Body of pancreas (tissue), 4 donors: ENCODE measurements around the gene ADAM10. TPM values are rescaled to one million over a fixed set of nuclear protein-coding genes. Genes with fewer than 3 reads are reported as not detected.

Experiments
- ATAC-seq: fragments of 150-250 bp; one replicate; pipeline ENCODE4 v1.9.1; 2016
- DNase-seq, 4 donors: peaks; one replicate each; pipeline ENCODE4 v3.0.0-alpha.2; 2019
- H3K27ac ChIP-seq, 4 donors: fragments of 200-600 bp; sonication (generic); 1 replicate in 3 of 4; 2 replicates in 1 of 4; pipeline versions ENCODE4 v1.5.1 to v1.6.1; 2016 to 2019; ENCODE audit warnings: mild to moderate bottlenecking in 1 of 4, mixed read lengths in 1 of 4, moderate library complexity in 1 of 4
- H3K27me3 ChIP-seq, 2 donors: fragments of 200-600 bp; sonication (generic); one replicate each; pipeline ENCODE4 v1.6.0; 2016; ENCODE audit warnings: mild to moderate bottlenecking in 1 of 2
- H3K36me3 ChIP-seq, 2 donors: fragments of 200-600 bp; sonication (generic); replicated peaks in 1 of 2; 2 replicates each; pipeline ENCODE4 v1.5.1; 2016; ENCODE audit warnings: low read depth in 2 of 2; ENCODE audit not compliant: insufficient read depth in 1 of 2
- H3K4me1 ChIP-seq: fragments of 200-600 bp; sonication (generic); one replicate; pipeline ENCODE4 v1.6.0; 2016
- H3K4me3 ChIP-seq, 2 donors: fragments of 200-600 bp; sonication (generic); 1 replicate in 1 of 2; 2 replicates in 1 of 2; pipeline ENCODE4 v1.5.1; 2016 to 2019
- H3K9me3 ChIP-seq, 3 donors: fragments of 200-600 bp; sonication (generic); 1 replicate in 2 of 3; 2 replicates in 1 of 3; pipeline ENCODE4 v1.5.1; 2016
- POLR2A ChIP-seq, 3 donors: fragments of 450-650 bp; IDR thresholded peaks; one replicate each; pipeline ENCODE4 v1.6.1; 2016; ENCODE audit warnings: antibody characterized with exemption in 3 of 3, mild to moderate bottlenecking in 2 of 3
- WGBS, 2 donors: methylation state at CpG; one replicate each; pipeline ENCODE4 v1.1.5; 2017; 5-methylcytosine and 5-hydroxymethylcytosine counted together
- intact Hi-C: fragments of 100-400 bp; cut with DNase I; formaldehyde crosslinking; loops from one replicate; pipeline ENCODE4 v1.15.1; 2023
- total RNA-seq, 2 donors: library from RNA; depleted of rRNA; stranded (reverse); fragments of >200 nt; gene quantifications; one replicate each; pipeline ENCODE4 v1.1.0, GENCODE V29; 2016
- TF ChIP-seq, protein P1 (sequence below), 7 experiments: fragments of 450-650 bp in 4 of 7; fragments of 200-600 bp in 3 of 7; sonication (generic) in 3 of 7; IDR thresholded peaks; one replicate each; pipeline ENCODE4 v1.5.1; 2016 to 2019; ENCODE audit warnings: antibody characterized with exemption in 7 of 7

Gene ADAM10
- total RNA-seq, 2 donors from 2014 or later, result 29.1 to 35.6 TPM

DNA sequence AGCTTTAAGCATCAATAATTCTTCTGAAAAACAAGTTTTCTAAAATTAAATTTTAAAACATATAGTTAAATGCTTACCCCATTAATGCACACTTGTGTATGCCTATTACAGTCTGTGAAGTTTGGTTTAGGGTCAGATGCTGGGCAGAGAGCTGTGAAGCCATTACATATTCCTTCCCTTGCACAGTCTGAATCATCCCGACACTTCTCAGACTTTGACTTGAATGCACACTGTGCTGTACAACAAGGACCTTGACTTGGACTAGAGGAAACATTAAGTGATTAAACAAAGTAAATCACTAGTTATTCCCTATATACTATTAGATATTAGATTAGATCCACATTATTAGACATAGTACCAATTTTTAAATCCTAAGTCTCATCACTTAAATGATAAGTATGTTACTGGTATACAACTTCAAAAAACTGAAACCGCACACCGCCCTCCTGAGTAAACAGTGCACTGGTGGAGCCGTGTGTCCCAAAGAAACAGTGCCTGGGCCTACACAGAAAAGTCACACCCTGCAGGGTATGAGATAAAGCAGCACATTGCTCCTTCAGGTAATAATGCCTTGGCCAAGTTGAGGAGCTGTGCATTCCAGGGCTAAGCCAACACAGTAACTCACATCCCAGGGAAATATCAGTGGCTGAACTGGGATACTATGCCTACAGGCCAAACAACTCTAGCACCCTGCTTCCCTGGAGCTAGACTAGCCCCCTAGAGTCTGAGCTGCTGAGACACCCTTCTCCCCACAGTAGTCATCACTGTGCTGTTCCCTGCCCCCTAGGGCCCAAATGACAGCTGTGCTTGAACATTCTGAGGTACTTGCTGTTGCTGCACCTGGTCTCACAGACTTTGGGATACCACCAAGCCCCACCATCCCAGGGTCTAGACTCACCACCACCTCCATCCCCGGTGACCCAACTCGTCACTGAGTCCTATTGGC is 137.5 kb downstream of the ADAM10 start:
- Histone ChIP-seq H3K4me1 (no peaks in the 10 kb centered on the region), H3K9me3 (peaks cover 0 to 7% (median 2%) of the 10 kb centered on the region in 3 donors), H3K27ac (no peak overlapping the region), H3K27me3 (no peaks in the 10 kb centered on the region), H3K36me3 (peaks cover 0 to 7% of the 10 kb centered on the region in 2 donors), H3K4me3 (no peak overlapping the region)
- DNase-seq, result no peak
- ATAC-seq, result no peak
- WGBS, 2 donors, result 86 to 96% methylated on average over 6 of the region's 6 CpGs
- TF ChIP-seq, protein P1, sequence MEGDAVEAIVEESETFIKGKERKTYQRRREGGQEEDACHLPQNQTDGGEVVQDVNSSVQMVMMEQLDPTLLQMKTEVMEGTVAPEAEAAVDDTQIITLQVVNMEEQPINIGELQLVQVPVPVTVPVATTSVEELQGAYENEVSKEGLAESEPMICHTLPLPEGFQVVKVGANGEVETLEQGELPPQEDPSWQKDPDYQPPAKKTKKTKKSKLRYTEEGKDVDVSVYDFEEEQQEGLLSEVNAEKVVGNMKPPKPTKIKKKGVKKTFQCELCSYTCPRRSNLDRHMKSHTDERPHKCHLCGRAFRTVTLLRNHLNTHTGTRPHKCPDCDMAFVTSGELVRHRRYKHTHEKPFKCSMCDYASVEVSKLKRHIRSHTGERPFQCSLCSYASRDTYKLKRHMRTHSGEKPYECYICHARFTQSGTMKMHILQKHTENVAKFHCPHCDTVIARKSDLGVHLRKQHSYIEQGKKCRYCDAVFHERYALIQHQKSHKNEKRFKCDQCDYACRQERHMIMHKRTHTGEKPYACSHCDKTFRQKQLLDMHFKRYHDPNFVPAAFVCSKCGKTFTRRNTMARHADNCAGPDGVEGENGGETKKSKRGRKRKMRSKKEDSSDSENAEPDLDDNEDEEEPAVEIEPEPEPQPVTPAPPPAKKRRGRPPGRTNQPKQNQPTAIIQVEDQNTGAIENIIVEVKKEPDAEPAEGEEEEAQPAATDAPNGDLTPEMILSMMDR (IDR thresholded peaks at IDR 0.05), result no peak
- no peak for TF ChIP-seq POLR2A (IDR thresholded peaks at IDR 0.05)
- intact Hi-C loops, result no loop called here

DNA sequence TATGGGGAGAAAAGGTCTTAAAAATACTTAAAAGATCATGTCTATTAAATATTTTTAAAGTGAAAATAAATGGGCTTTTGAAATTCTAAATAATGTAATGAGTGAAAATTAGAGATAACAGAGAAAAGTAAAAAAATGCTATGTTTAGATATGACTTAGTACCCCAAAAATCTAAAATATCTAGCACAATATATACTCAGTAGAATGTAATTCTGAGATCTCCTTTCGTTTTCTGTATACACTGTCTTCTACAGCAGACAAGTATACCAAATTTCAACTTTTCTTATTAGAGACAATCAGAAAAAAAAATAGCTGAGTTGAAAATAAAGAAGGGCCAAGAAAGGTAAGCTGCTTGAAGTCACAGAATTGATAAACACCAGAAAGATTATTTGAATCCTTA is 140.8 kb downstream of the ADAM10 start:
- no peak for ATAC-seq
- WGBS, 2 donors, result 76 to 77% methylated on average over 1 of the region's 1 CpG
- H3K36me3 ChIP-seq, result peaks cover 0 to 5% of the 10 kb centered on the region in 2 donors
- DNase-seq, result no peak
- H3K9me3 ChIP-seq, result no peaks in the 10 kb centered on the region
- H3K27ac ChIP-seq, result no peak overlapping the region
- intact Hi-C loops, result no loop called here
- H3K4me3 ChIP-seq, result no peak overlapping the region
- no peaks in the 10 kb centered on the region for H3K27me3 ChIP-seq
- H3K4me1 ChIP-seq, result peaks cover 16% of the 10 kb centered on the region
- no peak for TF ChIP-seq POLR2A (IDR thresholded peaks at IDR 0.05)
- TF ChIP-seq, protein P1 (IDR thresholded peaks at IDR 0.05), result no peak

DNA sequence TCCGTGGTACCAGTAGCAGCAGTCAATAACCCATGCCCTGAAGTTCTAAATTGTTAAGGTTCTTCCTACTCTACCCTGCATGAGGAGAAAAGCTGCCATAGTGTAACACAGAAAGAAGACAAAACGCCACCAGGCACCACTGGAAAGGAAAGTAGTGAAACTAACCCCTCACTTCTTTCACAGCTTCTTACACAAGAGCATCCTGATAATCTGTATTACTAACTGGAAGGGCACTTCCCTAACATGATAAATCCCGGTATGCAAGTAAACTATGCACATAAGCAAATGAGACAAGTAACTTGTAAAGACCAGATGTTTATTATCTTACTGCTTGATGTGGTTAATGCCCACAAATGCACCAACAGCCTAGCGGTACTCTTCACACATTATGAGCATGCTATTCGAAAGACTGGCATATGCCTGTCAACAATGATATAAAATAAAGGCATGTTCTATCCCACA is 141.3 kb downstream of the ADAM10 start:
- DNase-seq (no peak), ATAC-seq (no peak)
- H3K9me3 ChIP-seq, result no peaks in the 10 kb centered on the region
- intact Hi-C loops, result no loop called here
- 83 to 90% methylated on average over 5 of the region's 5 CpGs for WGBS, 2 donors
- TF ChIP-seq POLR2A (IDR thresholded peaks at IDR 0.05), result no peak
- TF ChIP-seq, protein P1 (IDR thresholded peaks at IDR 0.05), result no peak
- peaks cover 20% of the 10 kb centered on the region for H3K4me1 ChIP-seq
- no peak overlapping the region for H3K4me3 ChIP-seq
- H3K36me3 ChIP-seq, result peaks cover 0 to 5% of the 10 kb centered on the region in 2 donors
- no peaks in the 10 kb centered on the region for H3K27me3 ChIP-seq
- no peak overlapping the region for H3K27ac ChIP-seq

DNA sequence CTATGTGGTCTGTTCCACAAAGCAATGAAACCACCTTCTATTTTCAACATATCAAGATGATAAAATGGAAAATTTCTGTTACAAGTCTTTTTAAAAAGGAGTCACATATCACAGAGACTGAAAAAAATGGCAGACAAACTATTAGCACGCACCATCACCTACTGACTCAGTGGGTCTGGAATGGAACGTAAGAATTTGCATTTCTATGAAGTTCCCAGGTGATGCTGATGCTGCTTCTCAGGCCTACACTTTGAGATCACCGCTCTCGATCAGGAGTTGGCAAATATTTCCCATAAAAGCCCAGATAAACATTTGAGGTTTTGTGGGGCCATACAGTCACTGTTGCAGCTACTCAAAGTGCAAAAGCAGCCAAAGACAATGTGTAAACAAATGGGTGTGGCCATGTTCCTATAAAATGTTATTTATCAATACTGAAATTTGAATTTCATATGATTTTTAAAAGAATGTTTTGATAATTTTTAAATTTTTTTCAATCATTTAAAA is 142.9 kb downstream of the ADAM10 start:
- TF ChIP-seq, protein P1 (IDR thresholded peaks at IDR 0.05), result no peak
- no peak for TF ChIP-seq POLR2A (IDR thresholded peaks at IDR 0.05)
- ATAC-seq (no peak), DNase-seq (no peak)
- H3K9me3 ChIP-seq, result no peaks in the 10 kb centered on the region
- H3K27ac ChIP-seq, result no peak overlapping the region
- peaks cover 22% of the 10 kb centered on the region for H3K4me1 ChIP-seq
- H3K4me3 ChIP-seq, result no peak overlapping the region
- 99 to 100% methylated on average over 4 of the region's 4 CpGs for WGBS, 2 donors
- intact Hi-C loops, result no loop called here
- no peaks in the 10 kb centered on the region for H3K27me3 ChIP-seq
- H3K36me3 ChIP-seq, result peaks cover 0 to 5% of the 10 kb centered on the region in 2 donors
